Duodenal mucosa (tissue), 2 donors: ENCODE data around the gene PTX3.

Source experiments
- H3K27ac ChIP-seq: one replicate; pipeline ENCODE4 v1.7.0; 2013; ENCODE audit warnings: low read depth, low read length
- H3K27me3 ChIP-seq, 2 donors: one replicate each; pipeline ENCODE4 v1.7.0; 2013; ENCODE audit warnings: low read length in 2 of 2, control low read depth in 1 of 2; ENCODE audit not compliant: insufficient read depth in 2 of 2, control insufficient read depth in 1 of 2
- H3K36me3 ChIP-seq, 2 donors: one replicate each; pipeline ENCODE4 v1.7.0; 2013; ENCODE audit warnings: low read length in 2 of 2, control low read depth in 1 of 2; ENCODE audit not compliant: insufficient read depth in 2 of 2, control insufficient read depth in 1 of 2
- H3K4me1 ChIP-seq, 2 donors: one replicate each; pipeline ENCODE4 v1.7.0; 2013; ENCODE audit warnings: low read length in 2 of 2, control low read depth in 1 of 2; ENCODE audit not compliant: insufficient read depth in 2 of 2, control insufficient read depth in 1 of 2
- H3K4me3 ChIP-seq, 2 donors: one replicate each; pipeline ENCODE4 v1.7.0; 2013; ENCODE audit warnings: low read length in 2 of 2, low read depth in 1 of 2
- H3K9ac ChIP-seq, 2 donors: one replicate each; pipeline ENCODE4 v1.7.0; 2013; ENCODE audit warnings: low read length in 2 of 2, low read depth in 1 of 2
- H3K9me3 ChIP-seq, 2 donors: one replicate each; pipeline ENCODE4 v1.7.0; 2013; ENCODE audit warnings: low read length in 2 of 2, control low read depth in 1 of 2; ENCODE audit not compliant: control insufficient read depth in 1 of 2

The PTX3 gene

DNA sequence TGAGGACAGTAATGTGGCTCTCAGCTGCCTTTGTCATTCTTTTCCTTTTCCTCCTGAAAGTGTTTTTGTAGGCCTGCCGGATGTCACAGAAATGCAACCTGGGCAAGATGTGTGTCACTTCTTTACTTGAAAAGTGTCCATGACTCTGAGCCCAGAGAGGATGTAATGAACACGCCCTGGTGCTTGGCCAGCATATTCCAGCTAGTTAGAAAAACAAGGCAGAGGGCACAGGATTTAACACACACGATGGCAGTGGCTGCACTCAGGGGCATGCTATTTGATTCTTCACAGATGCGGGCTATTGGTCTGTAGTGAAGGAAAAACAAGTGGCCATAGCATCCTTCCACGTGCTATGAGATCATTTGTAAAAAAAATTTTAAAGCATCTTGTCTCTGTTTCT is 30.3 kb upstream of the PTX3 start:
- H3K27ac ChIP-seq, result no peak overlapping the region
- H3K4me3 ChIP-seq, result no peak overlapping the region
- H3K9ac ChIP-seq, result no peak overlapping the region
- no peaks in the 10 kb centered on the region for H3K27me3 ChIP-seq
- H3K4me1 ChIP-seq, result no peaks in the 10 kb centered on the region
- no peaks in the 10 kb centered on the region for H3K9me3 ChIP-seq
- no peaks in the 10 kb centered on the region for H3K36me3 ChIP-seq

DNA sequence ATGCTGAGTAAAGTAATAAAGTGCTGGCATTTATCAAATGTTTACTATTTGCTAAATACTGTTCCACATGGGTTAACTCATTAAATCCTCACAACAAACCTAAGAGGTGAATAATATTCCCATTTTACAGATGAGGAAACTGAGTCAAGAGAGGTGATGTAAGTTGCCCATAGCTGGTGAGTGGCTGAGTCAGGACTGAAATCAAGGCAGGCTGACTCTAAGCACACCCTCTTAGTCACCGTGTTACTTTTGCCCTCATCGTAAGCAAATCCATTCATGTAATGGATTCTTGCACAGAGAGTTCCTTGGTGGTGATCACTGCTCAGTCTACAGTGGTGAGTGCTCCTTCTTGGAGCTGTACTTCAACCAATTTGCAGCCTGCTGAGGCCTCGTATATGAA is 28.9 kb upstream of the PTX3 start:
- H3K4me3 ChIP-seq, result no peak overlapping the region
- no peaks in the 10 kb centered on the region for H3K4me1 ChIP-seq
- no peak overlapping the region for H3K27ac ChIP-seq
- no peaks in the 10 kb centered on the region for H3K27me3 ChIP-seq
- no peaks in the 10 kb centered on the region for H3K9me3 ChIP-seq
- no peak overlapping the region for H3K9ac ChIP-seq
- no peaks in the 10 kb centered on the region for H3K36me3 ChIP-seq

DNA sequence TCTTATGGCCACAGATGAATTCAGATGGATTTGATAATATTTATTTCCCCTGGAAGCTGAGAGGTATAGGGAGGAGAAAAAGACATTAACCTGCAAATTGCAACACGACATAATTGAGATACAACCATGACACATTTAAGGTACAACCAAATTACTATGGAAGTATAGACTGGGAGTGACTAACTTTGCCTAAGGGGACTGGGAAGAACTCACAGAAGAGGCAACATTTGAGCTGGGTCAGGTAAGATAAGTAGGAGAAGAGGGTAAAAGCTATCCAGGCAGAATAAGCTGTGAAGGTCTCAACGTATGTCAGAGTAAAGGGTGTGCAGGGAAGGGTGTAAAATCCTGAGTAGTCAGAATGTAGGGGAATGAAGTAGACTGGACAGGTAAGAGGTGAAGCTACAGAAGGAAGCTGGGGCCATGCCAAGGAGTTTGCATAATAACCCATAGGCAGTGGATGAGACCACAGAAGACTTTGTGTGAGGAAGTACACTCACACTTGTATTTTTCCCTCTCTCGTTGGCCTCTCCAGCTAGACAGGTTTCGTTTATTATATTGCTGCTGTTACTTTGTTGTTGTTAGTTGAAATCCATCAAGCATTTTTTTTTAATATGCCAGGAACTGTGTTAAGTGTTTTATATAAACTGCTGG is 28.0 kb upstream of the PTX3 start:
- Histone ChIP-seq H3K4me3 (no peak overlapping the region), H3K4me1 (no peaks in the 10 kb centered on the region), H3K27ac (no peak overlapping the region), H3K36me3 (no peaks in the 10 kb centered on the region), H3K9me3 (no peaks in the 10 kb centered on the region), H3K27me3 (no peaks in the 10 kb centered on the region), H3K9ac (no peak overlapping the region)

DNA sequence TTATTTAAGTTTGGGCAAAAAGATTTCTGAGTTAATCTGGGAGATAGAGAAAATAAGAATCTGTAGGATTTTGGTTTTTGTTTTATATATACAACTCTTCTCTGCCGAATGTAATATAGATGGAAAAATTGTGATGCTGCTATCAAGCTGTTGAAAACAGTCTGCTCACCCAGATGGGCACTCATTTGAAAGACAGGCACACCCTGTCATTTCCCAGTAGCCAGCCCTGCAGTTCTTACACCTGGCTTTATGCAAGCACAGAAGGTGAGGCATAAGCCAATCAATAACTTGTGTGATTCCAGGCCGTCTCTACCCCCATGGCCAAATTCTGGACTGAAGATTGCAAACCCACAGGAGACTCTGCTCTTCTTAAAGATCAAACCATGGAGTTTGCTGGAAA is 27.1 kb upstream of the PTX3 start:
- H3K36me3 ChIP-seq, result no peaks in the 10 kb centered on the region
- H3K27ac ChIP-seq, result no peak overlapping the region
- no peaks in the 10 kb centered on the region for H3K4me1 ChIP-seq
- no peaks in the 10 kb centered on the region for H3K9me3 ChIP-seq
- H3K27me3 ChIP-seq, result no peaks in the 10 kb centered on the region
- no peak overlapping the region for H3K9ac ChIP-seq
- no peak overlapping the region for H3K4me3 ChIP-seq

DNA sequence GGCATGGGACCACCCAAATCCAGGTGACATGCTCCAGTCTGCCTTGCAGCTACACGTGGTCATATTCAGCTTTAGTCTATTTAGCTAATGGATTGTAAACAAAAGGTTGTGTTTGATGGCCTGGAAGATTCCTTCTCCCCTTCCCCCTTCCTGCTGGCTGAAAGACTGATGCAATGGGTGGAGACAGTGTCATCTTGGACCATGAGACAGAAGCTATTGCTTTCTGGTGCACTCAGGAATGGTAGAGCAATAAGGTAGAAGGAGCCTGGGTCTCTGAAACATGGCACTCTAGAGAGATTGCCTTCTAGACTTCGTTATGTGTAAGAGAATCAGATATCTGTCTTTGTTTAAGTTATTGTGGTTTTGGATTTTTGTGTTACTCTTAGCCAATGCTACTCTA is 25.7 kb upstream of the PTX3 start:
- H3K27ac ChIP-seq, result no peak overlapping the region
- H3K27me3 ChIP-seq, result no peaks in the 10 kb centered on the region
- no peak overlapping the region for H3K4me3 ChIP-seq
- H3K9ac ChIP-seq, result no peak overlapping the region
- H3K4me1 ChIP-seq, result no peaks in the 10 kb centered on the region
- no peaks in the 10 kb centered on the region for H3K36me3 ChIP-seq
- H3K9me3 ChIP-seq, result no peaks in the 10 kb centered on the region

DNA sequence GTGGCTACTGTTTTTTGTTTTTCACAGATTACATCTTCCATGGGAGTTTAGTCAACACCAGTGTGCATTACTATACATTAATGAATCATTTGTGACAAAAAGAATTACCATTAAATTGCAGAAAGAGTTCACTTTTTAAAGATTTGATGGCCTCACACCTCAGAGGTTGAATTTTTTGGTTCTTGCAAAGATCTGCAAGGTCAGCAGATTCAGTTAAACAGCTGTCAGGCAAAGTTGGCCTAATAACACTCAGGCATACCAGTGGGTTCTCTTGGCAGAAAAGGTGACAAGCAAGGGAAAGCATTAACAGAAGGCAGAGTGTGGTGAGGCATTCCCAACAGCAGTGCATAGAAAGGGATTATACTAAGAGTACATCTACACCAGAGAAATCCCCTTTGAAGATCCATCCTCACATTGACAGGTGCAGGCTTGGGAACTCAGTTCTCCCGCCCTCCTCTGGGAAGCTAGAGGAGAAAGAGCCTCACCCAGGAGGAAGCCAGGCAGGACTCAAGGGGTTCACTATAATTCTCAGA is 24.3 kb upstream of the PTX3 start:
- Histone ChIP-seq H3K36me3 (no peaks in the 10 kb centered on the region), H3K9me3 (no peaks in the 10 kb centered on the region), H3K4me3 (no peak overlapping the region), H3K27ac (no peak overlapping the region), H3K4me1 (no peaks in the 10 kb centered on the region), H3K9ac (no peak overlapping the region), H3K27me3 (no peaks in the 10 kb centered on the region)

DNA sequence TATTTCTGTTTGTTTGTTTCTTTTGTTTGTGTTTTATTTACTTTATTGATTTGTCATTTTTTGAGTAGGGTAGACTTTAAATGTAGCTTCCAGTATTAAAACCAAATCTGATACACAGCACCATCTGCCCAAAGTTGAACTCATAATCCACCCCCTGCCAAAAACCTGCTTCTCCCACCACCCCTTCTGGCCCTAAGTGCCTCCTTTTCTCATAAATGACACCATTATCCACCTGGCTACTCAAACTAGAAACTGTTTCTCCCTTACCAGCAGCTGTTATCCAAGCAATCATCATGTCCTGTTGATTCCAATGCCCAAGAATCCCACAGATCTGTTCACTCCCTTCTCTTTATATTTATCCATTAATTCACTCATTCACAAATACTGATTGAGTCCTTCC is 21.8 kb upstream of the PTX3 start:
- Histone ChIP-seq H3K9me3 (no peaks in the 10 kb centered on the region), H3K9ac (no peak overlapping the region), H3K36me3 (no peaks in the 10 kb centered on the region), H3K4me1 (no peaks in the 10 kb centered on the region), H3K27ac (no peak overlapping the region), H3K4me3 (no peak overlapping the region), H3K27me3 (no peaks in the 10 kb centered on the region)

DNA sequence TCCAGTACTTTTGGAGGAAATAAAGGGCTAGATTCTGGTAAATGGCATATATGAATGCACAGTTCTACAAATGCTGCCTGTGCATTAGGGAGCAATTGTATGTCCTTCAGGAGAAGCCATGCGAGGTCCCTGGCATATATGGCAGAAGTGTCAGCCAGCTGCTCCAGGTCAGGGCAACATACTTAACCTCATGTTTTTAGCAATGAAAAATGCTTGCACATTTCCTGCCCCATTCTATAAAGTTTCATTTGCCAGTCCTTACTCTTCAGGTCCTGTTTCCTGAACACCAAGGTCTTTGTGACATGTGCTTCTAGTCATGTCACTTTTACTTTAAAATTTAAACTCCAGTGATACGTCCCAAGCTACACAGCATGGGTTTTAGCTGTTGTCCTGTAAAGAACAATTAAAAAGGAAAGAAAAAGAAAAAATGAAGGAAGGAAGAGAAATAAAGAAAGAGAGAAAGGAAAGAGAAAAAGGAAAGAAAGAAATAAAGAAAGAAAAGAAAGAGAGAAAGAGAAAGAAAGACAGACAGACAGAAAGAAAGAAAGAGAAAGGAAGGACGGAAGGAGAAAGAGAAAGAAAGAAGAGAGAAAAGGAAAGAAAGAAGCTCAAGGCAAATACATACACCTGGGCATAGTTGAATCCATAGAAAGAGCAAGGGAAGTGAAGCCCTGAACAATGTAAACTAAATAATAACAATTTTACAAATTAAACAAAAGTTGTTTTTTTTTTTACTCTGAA is 20.1 kb upstream of the PTX3 start:
- Histone ChIP-seq H3K27ac (no peak overlapping the region), H3K27me3 (no peaks in the 10 kb centered on the region), H3K36me3 (no peaks in the 10 kb centered on the region), H3K4me1 (no peaks in the 10 kb centered on the region), H3K4me3 (no peak overlapping the region), H3K9me3 (no peaks in the 10 kb centered on the region), H3K9ac (no peak overlapping the region)

DNA sequence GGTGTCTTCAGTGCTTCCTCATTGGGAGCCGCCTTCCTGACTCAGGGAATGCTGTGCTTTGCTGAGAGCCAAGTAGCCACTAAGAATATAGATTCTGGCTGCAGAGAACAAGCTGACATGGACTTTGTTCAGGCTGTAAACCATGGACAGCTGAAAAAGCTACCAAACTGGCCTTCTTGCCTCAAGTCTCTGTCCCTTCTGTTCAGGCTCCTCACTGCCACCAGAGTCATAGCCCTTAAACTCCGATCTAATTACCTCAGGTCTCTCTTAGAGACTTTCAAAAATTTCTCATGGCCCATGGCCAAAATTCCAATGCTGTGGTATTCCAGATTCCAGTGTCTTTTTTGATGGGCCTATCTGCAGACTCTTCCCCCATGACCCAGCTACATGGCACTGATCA is 19.4 kb upstream of the PTX3 start:
- no peaks in the 10 kb centered on the region for H3K36me3 ChIP-seq
- H3K4me3 ChIP-seq, result no peak overlapping the region
- no peaks in the 10 kb centered on the region for H3K27me3 ChIP-seq
- no peak overlapping the region for H3K9ac ChIP-seq
- H3K27ac ChIP-seq, result no peak overlapping the region
- no peaks in the 10 kb centered on the region for H3K4me1 ChIP-seq
- H3K9me3 ChIP-seq, result no peaks in the 10 kb centered on the region

DNA sequence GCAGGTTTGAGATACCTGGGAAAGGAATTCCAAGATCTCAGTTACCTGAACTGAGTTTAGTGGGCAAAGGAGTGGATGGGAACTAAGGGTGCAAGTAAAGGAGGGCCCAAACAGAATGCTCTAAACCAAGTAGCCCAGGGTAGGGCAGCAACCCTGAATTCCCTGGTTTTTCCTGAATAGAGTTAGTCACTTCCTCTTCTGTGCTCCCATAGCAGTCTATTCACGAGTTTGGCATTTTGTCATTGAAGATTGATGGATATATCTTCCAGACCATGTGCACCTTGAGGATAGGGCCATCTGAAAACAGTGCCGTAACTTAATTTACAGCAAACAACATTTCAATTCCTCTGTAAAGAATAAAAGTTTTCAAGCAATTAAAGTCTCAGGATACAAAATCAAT is 18.5 kb upstream of the PTX3 start:
- Histone ChIP-seq H3K27me3 (no peaks in the 10 kb centered on the region), H3K4me3 (no peak overlapping the region), H3K27ac (no peak overlapping the region), H3K9me3 (no peaks in the 10 kb centered on the region), H3K9ac (no peak overlapping the region), H3K4me1 (no peaks in the 10 kb centered on the region), H3K36me3 (no peaks in the 10 kb centered on the region)
